AG04449 (cell line): ENCODE measurements around the gene UBR4.

Source experiments
- CTCF ChIA-PET: fragments of 350-600 bp; formaldehyde crosslinking; extraction: SDS; loops from one replicate; lab custom pipeline; 2021; ENCODE audit warnings: antibody characterized with exemption; lab: Yijun Ruan, JAX
- POLR2A ChIA-PET: fragments of 400-600, 350-600 bp; formaldehyde crosslinking; extraction: SDS; loops from one replicate; lab custom pipeline; 2020; ENCODE audit warnings: antibody characterized with exemption, inconsistent platforms; lab: Yijun Ruan, JAX
- DNase-seq: peaks from one replicate; pipeline ENCODE4 v3.0.0-alpha.2; 2010; ENCODE audit warnings: low read depth, low spot score
- H3K4me3 ChIP-seq: 2 replicates; pipeline ENCODE4 v1.5.1; 2011; ENCODE audit warnings: low read depth, mild to moderate bottlenecking, control low read depth, low read length
- TF ChIP-seq, protein P1 (sequence below): IDR thresholded peaks from one replicate; pipeline ENCODE4 v1.5.1; 2011; ENCODE audit warnings: mild to moderate bottlenecking, moderate library complexity, low read length, control low read depth, inconsistent platforms; ENCODE audit not compliant: insufficient read depth; ENCODE audit errors: missing control alignments

The UBR4 gene

GRCh38 chr1:19033515-19033839 is 176.6 kb downstream of the UBR4 start:
- TF ChIP-seq, protein P1, sequence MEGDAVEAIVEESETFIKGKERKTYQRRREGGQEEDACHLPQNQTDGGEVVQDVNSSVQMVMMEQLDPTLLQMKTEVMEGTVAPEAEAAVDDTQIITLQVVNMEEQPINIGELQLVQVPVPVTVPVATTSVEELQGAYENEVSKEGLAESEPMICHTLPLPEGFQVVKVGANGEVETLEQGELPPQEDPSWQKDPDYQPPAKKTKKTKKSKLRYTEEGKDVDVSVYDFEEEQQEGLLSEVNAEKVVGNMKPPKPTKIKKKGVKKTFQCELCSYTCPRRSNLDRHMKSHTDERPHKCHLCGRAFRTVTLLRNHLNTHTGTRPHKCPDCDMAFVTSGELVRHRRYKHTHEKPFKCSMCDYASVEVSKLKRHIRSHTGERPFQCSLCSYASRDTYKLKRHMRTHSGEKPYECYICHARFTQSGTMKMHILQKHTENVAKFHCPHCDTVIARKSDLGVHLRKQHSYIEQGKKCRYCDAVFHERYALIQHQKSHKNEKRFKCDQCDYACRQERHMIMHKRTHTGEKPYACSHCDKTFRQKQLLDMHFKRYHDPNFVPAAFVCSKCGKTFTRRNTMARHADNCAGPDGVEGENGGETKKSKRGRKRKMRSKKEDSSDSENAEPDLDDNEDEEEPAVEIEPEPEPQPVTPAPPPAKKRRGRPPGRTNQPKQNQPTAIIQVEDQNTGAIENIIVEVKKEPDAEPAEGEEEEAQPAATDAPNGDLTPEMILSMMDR: no peak
- no peak overlapping the region for H3K4me3 ChIP-seq
- POLR2A ChIA-PET: no interaction called here
- no peak for DNase-seq
- CTCF ChIA-PET: interaction anchor here (1.1 to 1.5 kb wide), 2 partner anchors 121 to 126 kb away, joined by 4 read pairs; no protein-coding TSS in a partner anchor

DNA sequence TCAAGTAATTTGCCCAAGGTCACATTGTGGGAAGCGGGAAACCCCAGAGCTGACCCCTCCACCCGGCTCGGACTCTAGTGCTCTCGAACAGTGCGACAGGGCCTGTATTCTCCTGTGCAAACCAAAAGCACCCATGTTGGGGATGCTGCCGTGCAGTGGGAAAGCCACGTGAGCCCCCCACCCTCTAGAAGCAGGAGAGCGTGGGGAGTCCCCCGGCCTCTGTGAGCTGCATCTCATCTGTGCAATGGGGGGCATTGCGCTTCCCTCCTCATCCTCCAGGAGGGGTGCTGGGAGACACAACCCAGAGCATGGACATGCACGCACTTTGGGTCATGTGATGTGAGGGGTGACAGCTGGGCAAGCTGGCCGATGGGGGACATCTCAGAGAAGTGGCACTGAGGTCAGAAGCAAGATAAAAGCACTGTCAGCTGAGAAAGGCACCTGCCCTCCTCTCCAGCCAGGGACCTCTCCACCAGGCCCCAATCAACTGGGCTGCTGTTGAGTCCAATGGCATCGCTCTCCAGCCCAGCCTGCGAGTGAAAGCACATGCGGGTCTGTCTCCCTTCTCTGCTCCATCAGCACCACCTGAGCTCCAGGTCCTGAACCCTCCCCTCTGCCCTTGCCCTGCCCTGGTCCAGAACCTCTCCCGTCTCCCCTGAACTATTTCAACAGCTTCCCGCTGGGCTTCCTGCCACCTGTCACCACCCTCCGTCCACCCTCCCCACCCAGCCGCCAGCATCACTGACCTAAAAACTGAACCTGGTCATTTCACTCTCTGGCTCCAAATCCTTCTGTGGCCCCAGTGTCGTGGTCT is 177.2 kb downstream of the UBR4 start:
- TF ChIP-seq, protein P1: no peak
- no peak overlapping the region for H3K4me3 ChIP-seq
- ChIA-PET POLR2A (no interaction called here), CTCF (interaction anchor here (1.1 to 1.6 kb wide), 3 partner anchors 10 to 126 kb away, joined by 3 to 4 read pairs (median 4); no protein-coding TSS in a partner anchor)
- DNase-seq: no peak

- ChIA-PET CTCF (interaction anchor here (1.6 kb wide), 1 partner anchor 10 kb away, joined by 3 read pairs; no protein-coding TSS in a partner anchor), POLR2A (no interaction called here)
- no peak for DNase-seq
- no peak overlapping the region for H3K4me3 ChIP-seq
- TF ChIP-seq, protein P1: no peak
Measured at GRCh38 chr1:19032413-19032695, 177.7 kb downstream of the UBR4 start.

DNA sequence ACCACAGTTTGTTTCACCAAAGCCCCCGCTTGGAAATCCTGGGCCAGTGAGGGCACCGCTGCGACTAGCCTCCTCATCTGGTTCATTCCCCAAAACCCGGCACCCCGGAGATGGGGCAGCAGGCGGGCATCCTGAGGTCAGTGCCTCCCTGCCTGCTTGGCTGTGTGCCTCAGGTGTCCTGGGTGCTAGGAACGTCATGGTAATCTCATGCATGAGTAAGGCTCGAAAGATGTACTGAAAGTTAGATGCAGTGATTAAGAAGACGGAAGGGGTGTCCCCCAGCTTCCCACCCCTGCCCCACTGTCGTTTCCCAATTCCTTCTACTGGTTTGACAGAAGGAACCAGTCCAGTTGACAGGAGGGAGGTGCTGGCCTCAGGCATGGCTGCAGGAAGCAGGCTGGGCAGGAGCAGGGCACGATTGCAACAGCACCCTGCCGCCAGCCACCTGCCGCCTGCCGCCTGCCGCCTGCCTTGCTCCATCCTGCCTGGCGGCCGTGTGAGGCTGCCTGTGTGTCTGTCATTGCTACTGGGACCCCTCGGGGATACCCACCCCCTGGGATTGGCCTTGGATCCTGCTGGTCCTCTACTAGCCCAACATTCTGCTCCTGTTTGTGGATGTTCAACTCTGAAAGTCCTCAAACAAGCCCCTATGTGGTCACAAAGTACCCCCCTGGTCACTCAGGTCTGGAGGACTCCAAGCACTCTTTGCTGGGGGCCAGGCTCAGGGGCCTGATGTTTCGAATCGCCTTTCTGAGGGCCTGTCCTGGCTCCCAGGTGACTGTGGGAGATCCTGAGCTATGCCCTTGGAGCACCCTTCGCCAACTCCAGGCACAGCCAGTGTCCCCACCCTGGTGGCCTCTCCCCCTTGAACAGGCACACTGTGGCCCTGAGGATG is 180.6 kb downstream of the UBR4 start:
- POLR2A ChIA-PET: no interaction called here
- CTCF ChIA-PET: no interaction called here
- DNase-seq: no peak
- TF ChIP-seq, protein P1: no peak
- H3K4me3 ChIP-seq: no peak overlapping the region

DNA sequence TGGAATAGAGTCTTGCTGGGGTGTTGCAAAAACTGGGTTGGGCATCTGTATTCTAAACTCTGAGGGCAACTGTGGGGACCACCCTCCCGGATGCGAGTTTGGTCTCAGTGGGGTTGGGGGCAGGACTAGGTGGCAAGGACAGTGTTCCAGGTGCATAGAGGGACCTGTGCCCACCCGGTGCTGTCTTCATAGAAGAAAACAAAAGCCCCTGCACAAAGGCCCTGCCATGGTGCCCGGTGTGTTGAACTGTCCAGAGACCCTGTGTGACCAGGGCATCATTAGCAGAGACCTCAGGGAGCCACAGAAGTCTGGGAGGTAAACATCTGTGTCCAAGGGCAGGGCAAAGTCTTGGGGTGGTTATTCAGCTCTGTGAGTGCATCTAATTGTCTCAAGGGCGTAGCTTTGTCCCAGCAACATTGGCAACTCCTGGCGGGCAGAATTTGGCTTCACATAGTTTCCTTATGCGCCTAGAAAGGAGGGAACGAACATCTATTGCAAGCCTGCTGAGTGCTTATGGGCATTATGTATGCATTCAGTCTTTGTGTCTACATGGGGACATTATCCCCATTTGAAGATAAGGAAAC is 181.4 kb downstream of the UBR4 start:
- no peak overlapping the region for H3K4me3 ChIP-seq
- CTCF ChIA-PET: no interaction called here
- POLR2A ChIA-PET: no interaction called here
- TF ChIP-seq, protein P1: no peak
- no peak for DNase-seq

DNA sequence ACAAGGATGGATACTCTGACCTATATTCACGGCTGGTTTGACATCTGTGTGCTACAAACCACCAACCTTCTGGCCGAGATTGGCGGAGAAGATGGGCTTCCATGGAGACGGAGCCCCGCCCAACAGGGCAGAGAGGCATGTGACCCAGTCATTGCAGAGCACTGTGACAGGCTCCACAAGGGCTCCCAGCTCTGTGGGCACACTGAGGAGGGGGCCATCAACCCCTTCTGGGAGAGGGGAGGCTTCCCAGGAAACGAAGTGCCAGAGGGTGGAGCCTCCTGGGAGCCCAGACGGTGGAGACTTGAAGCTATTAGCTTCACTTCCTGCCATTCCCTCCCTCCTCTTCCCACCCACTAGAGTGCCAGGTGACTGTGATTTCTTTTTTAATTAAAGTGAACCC is 182.0 kb downstream of the UBR4 start:
- CTCF ChIA-PET: no interaction called here

More for the DNA sequence above, 182.0 kb downstream of the UBR4 start:
- no peak overlapping the region for H3K4me3 ChIP-seq
- POLR2A ChIA-PET: no interaction called here
- TF ChIP-seq, protein P1: no peak
- no peak for DNase-seq
